K562 (cell line): Measurements from ENCODE around the gene TLX3. TPM values are rescaled to one million over a fixed set of nuclear protein-coding genes. Genes with fewer than 3 reads are reported as not detected.

Source experiments
- ATAC-seq: fragments of 200-7000 bp; cut with Tn5 transposase; 3 replicates; pipeline ENCODE4 v1.9.1; 2020; ENCODE audit warnings: moderate library complexity
- BruUV-seq: library from RNA; stranded (reverse); fragments of 400-500 nt; replicated peaks from 2 replicates; lab custom pipeline; 2021; lab: Mats Ljungman, UMichigan
- CTCF ChIA-PET: fragments of 300-600 bp; formaldehyde crosslinking; extraction: SDS; loops from one replicate; lab custom pipeline; 2021; ENCODE audit warnings: low intra/inter-chr PET ratio; lab: Yijun Ruan, JAX
- POLR2A ChIA-PET: fragments of 300-600, 350-650 bp; sonication (Branson Sonifier 250); formaldehyde crosslinking; extraction: SDS; loops from one replicate; lab custom pipeline; 2021; ENCODE audit warnings: antibody characterized with exemption, inconsistent platforms; lab: Yijun Ruan, JAX
- DNase-seq, 4 experiments: peaks; one replicate each; pipeline versions ENCODE4 v3.0.0 to v3.0.0-alpha.2; 2011 to 2018; ENCODE audit warnings: low spot score in 3 of 4, mixed read lengths in 3 of 4; ENCODE audit errors: extremely low read depth in 1 of 4
- FAIRE-seq: peaks from 2 replicates; lab custom pipeline; 2011; peaks lifted over from hg19 to GRCh38; lab: Jason Lieb, UNC
- H2AFZ ChIP-seq: 2 replicates; pipeline ENCODE4 v1.6.0; 2011; ENCODE audit warnings: low read depth, low read length, control low read depth, inconsistent platforms
- H3K27ac ChIP-seq: fragments of 200-600 bp; 3 replicates; pipeline ENCODE4 v1.8.0; 2011; ENCODE audit warnings: low read depth, mild to moderate bottlenecking, control low read depth, inconsistent platforms, low read length, moderate library complexity, mixed read lengths; ENCODE audit errors: extremely low read depth
- H3K27me3 ChIP-seq, 2 experiments: fragments of 300-600 bp in 1 of 2; 2 replicates in 1 of 2; 3 replicates in 1 of 2; pipeline versions ENCODE4 v1.6.0 to v1.8.0; 2011; ENCODE audit warnings: inconsistent platforms in 2 of 2, low read length in 2 of 2, mild to moderate bottlenecking in 1 of 2, mixed read lengths in 1 of 2, moderate library complexity in 1 of 2; ENCODE audit not compliant: control insufficient read depth in 2 of 2, insufficient read depth in 2 of 2
- H3K36me3 ChIP-seq: fragments of 300-600 bp; 3 replicates; pipeline ENCODE4 v1.8.0; 2011; ENCODE audit warnings: mild to moderate bottlenecking, low read length, inconsistent platforms; ENCODE audit not compliant: control insufficient read depth, insufficient read depth
- H3K4me1 ChIP-seq, 2 experiments: fragments of 200-600 bp in 1 of 2; replicated peaks in 1 of 2; 2 replicates in 1 of 2; 3 replicates in 1 of 2; pipeline versions ENCODE4 v1.5.1 to v1.8.0; 2011; ENCODE audit warnings: inconsistent platforms in 2 of 2, low read length in 2 of 2, mild to moderate bottlenecking in 1 of 2, mixed read lengths in 1 of 2, moderate library complexity in 1 of 2; ENCODE audit not compliant: control insufficient read depth in 2 of 2, insufficient read depth in 2 of 2
- H3K4me2 ChIP-seq: 2 replicates; pipeline ENCODE4 v1.6.1; 2011; ENCODE audit warnings: low read length, control low read depth, inconsistent platforms, mixed read lengths; ENCODE audit not compliant: insufficient read depth
- H3K4me3 ChIP-seq: fragments of 200-600 bp; sonication (generic), shearing (Covaris generic); 2 replicates; pipeline ENCODE4 v1.5.1; 2016; ENCODE audit warnings: control low read depth, inconsistent platforms
- H3K79me2 ChIP-seq: fragments of 200-600 bp; 3 replicates; pipeline ENCODE4 v1.8.0; 2011; ENCODE audit warnings: low read length, inconsistent platforms; ENCODE audit not compliant: control insufficient read depth, insufficient read depth
- H3K9ac ChIP-seq, 2 experiments: 2 replicates each; pipeline versions ENCODE4 v1.6.0 to v1.6.1; 2011; ENCODE audit warnings: low read depth in 2 of 2, low read length in 2 of 2, control low read depth in 1 of 2, inconsistent platforms in 1 of 2, mild to moderate bottlenecking in 1 of 2, mixed read lengths in 1 of 2; ENCODE audit not compliant: insufficient read depth in 1 of 2
- H3K9me1 ChIP-seq: one replicate; pipeline ENCODE4 v1.6.0; 2011; ENCODE audit warnings: inconsistent platforms, mild to moderate bottlenecking, low read length, moderate library complexity; ENCODE audit not compliant: control insufficient read depth, insufficient read depth
- H3K9me3 ChIP-seq: replicated peaks from 2 replicates; pipeline ENCODE4 v1.5.1; 2011; ENCODE audit warnings: low read depth, low read length, inconsistent platforms; ENCODE audit not compliant: control insufficient read depth, insufficient read depth
- H4K20me1 ChIP-seq: replicated peaks from 2 replicates; pipeline ENCODE4 v1.6.1; 2011; ENCODE audit warnings: low read length, inconsistent platforms, mixed read lengths; ENCODE audit not compliant: control insufficient read depth, insufficient read depth
- CBX5 ChIP-seq: IDR thresholded peaks from 2 replicates; pipeline ENCODE4 v1.6.1; 2014; ENCODE audit warnings: low read depth, borderline replicate concordance
- IFI16 ChIP-seq: fragments of 250-450 bp; sonication (Bioruptor Pico); IDR thresholded peaks from 2 replicates; pipeline ENCODE4 v2.1.2; 2022; ENCODE audit warnings: mild to moderate bottlenecking, inconsistent platforms
- KLF16 ChIP-seq: IDR thresholded peaks from 2 replicates; pipeline ENCODE4 v1.6.1; 2016; ENCODE audit warnings: antibody characterized with exemption
- MTA1 ChIP-seq: fragments of 450-650 bp; IDR thresholded peaks from 2 replicates; pipeline ENCODE4 v1.6.1; 2017; ENCODE audit warnings: borderline replicate concordance
- NCOA2 ChIP-seq, 2 experiments: fragments of 450-650 bp; IDR thresholded peaks; 2 replicates each; pipeline ENCODE4 v1.6.1; 2018; ENCODE audit warnings: mild to moderate bottlenecking in 2 of 2, moderate library complexity in 1 of 2; ENCODE audit not compliant: partially characterized antibody in 2 of 2
- NFATC3 ChIP-seq: fragments of 450-650 bp; IDR thresholded peaks from 2 replicates; pipeline ENCODE4 v1.6.1; 2017; ENCODE audit warnings: mild to moderate bottlenecking
- NR2C1 ChIP-seq, 2 experiments: fragments of 450-650 bp; IDR thresholded peaks; 2 replicates each; pipeline ENCODE4 v1.6.1; 2017; ENCODE audit warnings: mild to moderate bottlenecking in 2 of 2, antibody characterized with exemption in 1 of 2, inconsistent platforms in 1 of 2, missing compliant biosample characterization in 1 of 2, missing genetic modification characterization in 1 of 2
- PATZ1 ChIP-seq: fragments of 250-450 bp; sonication (Bioruptor Pico); IDR thresholded peaks from 2 replicates; pipeline ENCODE4 v1.5.0; 2020; ENCODE audit warnings: mild to moderate bottlenecking, borderline replicate concordance
- SLC30A9 ChIP-seq: fragments of 250-450 bp; sonication (Bioruptor Pico); IDR thresholded peaks from 2 replicates; pipeline ENCODE4 v1.8.0; 2022; ENCODE audit warnings: mild to moderate bottlenecking, moderate library complexity
- ZNF41 ChIP-seq: fragments of 250-450 bp; sonication (Bioruptor Pico); conservative IDR thresholded peaks from 2 replicates; pipeline ENCODE4 v1.4.0; 2020; ENCODE audit warnings: mild to moderate bottlenecking
- ZNF717 ChIP-seq: fragments of 250-450 bp; sonication (Bioruptor Pico); IDR thresholded peaks from 2 replicates; pipeline ENCODE4 v1.5.0; 2021
- ZNF75A ChIP-seq: fragments of 450-650 bp; formaldehyde crosslinking; IDR thresholded peaks from 2 replicates; pipeline ENCODE4 v1.4.0; 2020; ENCODE audit warnings: mild to moderate bottlenecking
- WGBS: fragments of 100-300 bp; shearing (Covaris generic); methylation state at CpG from one replicate; pipeline ENCODE4 v1.1.6; 2016; ENCODE audit warnings: low coverage, mixed read lengths; ENCODE audit not compliant: insufficient coverage; ENCODE audit errors: missing lambda C conversion rate; 5-methylcytosine and 5-hydroxymethylcytosine counted together
- in situ Hi-C: fragments of 300-500 bp; cut with MboI; formaldehyde crosslinking; loops from 4 replicates; pipeline ENCODE4 v1.15.0; 2018; ENCODE audit warnings: inconsistent platforms, mixed read lengths
- intact Hi-C: fragments of 100-400 bp; cut with micrococcal nuclease; formaldehyde crosslinking; loops from 2 replicates; pipeline ENCODE4 v1.14.2; 2022
- polyA plus RNA-seq, 8 experiments: library from polyadenylated mRNA; depleted of rRNA in 4 of 8; stranded (reverse) in 5 of 8; unstranded in 3 of 8; fragments of >200 nt; fragmentation: Nextera tagmentation in 2 of 8; fragmentation: Illumina TruSeq in 1 of 8; extraction: Ambion mirVana in 2 of 8; extraction: Trizol in 1 of 8; gene quantifications; 2 replicates each; pipeline versions ENCODE4 v1.2.1 to v1.2.3, GENCODE V29; 2011 to 2014; ENCODE audit warnings: inconsistent platforms in 1 of 8, missing spikeins in 1 of 8
- total RNA-seq, 7 experiments: library from RNA; depleted of rRNA in 6 of 7; stranded (reverse); fragments of >200 nt in 6 of 7; fragmentation: Illumina TruSeq in 2 of 7; extraction: Trizol in 2 of 7; gene quantifications; 2 replicates each; pipeline versions ENCODE4 v1.2.1 to v1.2.3, GENCODE V29; 2011 to 2021; ENCODE audit warnings: low replicate concordance in 1 of 7

TLX3 gene
- total and polyA plus RNA-seq, 9 of the 15 experiments (the other 6 are each of a cell fraction or from before 2014, with no cell fraction given), result not detected

GRCh38 chr5:171344936-171345608, 36.0 kb downstream of the TLX3 start (continued):
- TF ChIP-seq PATZ1 (CRISPR knock-in tag) (no peak), KLF16 (no peak), ZNF75A (no peak), NR2C1 (IDR thresholded peaks at IDR 0.05) (no peak), NR2C1 (tag; IDR thresholded peaks at IDR 0.05) (no peak), NCOA2 (IDR thresholded peaks at IDR 0.05; ENCODE audit: partially characterized antibody in 2 of 2) (no peak), ZNF41 (CRISPR knock-in tag) (no peak)

- intact Hi-C loops (no loop called here), in situ Hi-C loops (no loop called here)
- CTCF ChIA-PET, result no interaction called here
- ATAC-seq, result no peak
- Histone ChIP-seq H3K9me3 (no peaks in the 10 kb centered on the region), H3K27ac (no peak overlapping the region), H3K79me2 (no peaks in the 10 kb centered on the region), H3K27me3 (peaks cover 0 to 12% of the 10 kb centered on the region in 2 experiments; a peak in 3 of 5 replicates), H3K4me1 (no peaks in the 10 kb centered on the region), H4K20me1 (no peaks in the 10 kb centered on the region), H3K36me3 (no peaks in the 10 kb centered on the region), H3K4me3 (no peak overlapping the region), H3K4me2 (no peak overlapping the region), H2AFZ (no peak overlapping the region), H3K9ac (no peak overlapping the region), H3K9me1 (no peaks in the 10 kb centered on the region)
- BruUV-seq, result no TSS peak
- TF ChIP-seq ZNF717 (CRISPR knock-in tag) (no peak), MTA1 (no peak), CBX5 (no peak), SLC30A9 (CRISPR knock-in tag) (no peak), NFATC3 (no peak), IFI16 (no peak)
- WGBS, result 6% methylated on average over 4 of the region's 7 CpGs
- no peak for DNase-seq
- POLR2A ChIA-PET, result no interaction called here
- FAIRE-seq, result no peak
Measured at GRCh38 chr5:171351536-171352073, 42.6 kb downstream of the TLX3 start.
